ENCODE results near the gene CYTH1.

DNA sequence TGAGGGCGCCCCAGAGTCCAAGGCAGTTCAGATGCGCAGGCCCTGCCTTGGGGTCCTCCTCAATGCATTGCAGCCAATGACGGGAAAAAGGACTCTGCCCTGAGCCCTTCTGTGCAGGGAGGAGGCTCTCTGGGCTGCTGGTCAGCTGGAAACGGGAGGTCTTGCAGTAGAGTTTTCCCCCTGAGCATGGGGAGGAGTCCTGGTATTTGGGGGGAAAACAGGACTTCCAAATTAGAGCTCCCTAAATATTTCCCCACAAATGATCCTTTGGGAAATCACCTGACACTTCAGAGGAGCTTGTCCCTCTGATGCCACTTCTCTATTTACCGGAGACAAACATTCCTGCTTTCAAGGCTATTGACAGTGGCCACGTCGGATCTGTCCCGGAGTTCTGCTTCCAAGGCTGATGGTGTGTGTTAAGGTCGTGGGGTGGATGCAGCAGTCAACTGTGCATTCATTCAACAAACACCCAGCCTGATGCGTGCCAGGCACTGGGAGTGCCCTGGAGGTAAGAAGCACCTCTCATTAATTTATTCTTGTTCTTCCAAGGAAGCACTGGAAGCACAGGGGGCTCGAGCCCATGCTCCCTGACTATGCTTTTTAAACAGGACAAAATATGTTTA lies 131.9 kb downstream of the CYTH1 start:
- no peak for TF ChIP-seq EZH2 (IDR thresholded peaks at IDR 0.05; ENCODE audit: borderline replicate concordance, insufficient read depth, low read depth, low read length, poor library complexity, severe bottlenecking)
- TF ChIP-seq, protein P1, sequence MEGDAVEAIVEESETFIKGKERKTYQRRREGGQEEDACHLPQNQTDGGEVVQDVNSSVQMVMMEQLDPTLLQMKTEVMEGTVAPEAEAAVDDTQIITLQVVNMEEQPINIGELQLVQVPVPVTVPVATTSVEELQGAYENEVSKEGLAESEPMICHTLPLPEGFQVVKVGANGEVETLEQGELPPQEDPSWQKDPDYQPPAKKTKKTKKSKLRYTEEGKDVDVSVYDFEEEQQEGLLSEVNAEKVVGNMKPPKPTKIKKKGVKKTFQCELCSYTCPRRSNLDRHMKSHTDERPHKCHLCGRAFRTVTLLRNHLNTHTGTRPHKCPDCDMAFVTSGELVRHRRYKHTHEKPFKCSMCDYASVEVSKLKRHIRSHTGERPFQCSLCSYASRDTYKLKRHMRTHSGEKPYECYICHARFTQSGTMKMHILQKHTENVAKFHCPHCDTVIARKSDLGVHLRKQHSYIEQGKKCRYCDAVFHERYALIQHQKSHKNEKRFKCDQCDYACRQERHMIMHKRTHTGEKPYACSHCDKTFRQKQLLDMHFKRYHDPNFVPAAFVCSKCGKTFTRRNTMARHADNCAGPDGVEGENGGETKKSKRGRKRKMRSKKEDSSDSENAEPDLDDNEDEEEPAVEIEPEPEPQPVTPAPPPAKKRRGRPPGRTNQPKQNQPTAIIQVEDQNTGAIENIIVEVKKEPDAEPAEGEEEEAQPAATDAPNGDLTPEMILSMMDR (IDR thresholded peaks at IDR 0.05), result no peak

Measured in B cell (primary cell).